HG02970 (cell line): ENCODE data around the gene RSAD1.

Experiments
- ATAC-seq: cut with Tn5 transposase; IDR thresholded peaks from one replicate; pipeline ENCODE4 v1.9.1; 2021; ENCODE audit warnings: mild to moderate bottlenecking, moderate library complexity, moderate number of reproducible peaks; ENCODE audit not compliant: unreplicated experiment, low FRiP score

Gene RSAD1

GRCh38 chr17:50478391-50479381 lies at the start of gene RSAD1:
Gene RSAD1 (plus strand): TSS chr17:50478860. CDS start chr17:50478885, 25 bp downstream.
- peak; percentile 84 for ATAC-seq

GRCh38 chr17:50429793-50430192 lies 48.9 kb upstream of the RSAD1 start:
- ATAC-seq: no peak

- ATAC-seq: no peak
These were observed 47.6 kb upstream of the RSAD1 start for GRCh38 chr17:50430821-50431618.

- no peak for ATAC-seq
These were observed 46.4 kb upstream of the RSAD1 start for GRCh38 chr17:50432125-50432762.

GRCh38 chr17:50437409-50437808 lies 41.3 kb upstream of the RSAD1 start:
- ATAC-seq: no peak

GRCh38 chr17:50439008-50439407 lies 39.7 kb upstream of the RSAD1 start:
- ATAC-seq: no peak

- no peak for ATAC-seq
These were observed 38.4 kb upstream of the RSAD1 start for GRCh38 chr17:50440172-50440837.

- ATAC-seq: no peak
These were observed 37.5 kb upstream of the RSAD1 start for GRCh38 chr17:50440838-50441829.

GRCh38 chr17:50443505-50443974 lies 35.1 kb upstream of the RSAD1 start:
- ATAC-seq: no peak

GRCh38 chr17:50444841-50445715 lies 33.6 kb upstream of the RSAD1 start:
- ATAC-seq: no peak

- no peak for ATAC-seq
These were observed 32.8 kb upstream of the RSAD1 start for GRCh38 chr17:50445730-50446325.

- ATAC-seq: no peak
These were observed 30.6 kb upstream of the RSAD1 start for GRCh38 chr17:50447870-50448595.

GRCh38 chr17:50448643-50449042 lies 30.0 kb upstream of the RSAD1 start:
- ATAC-seq: no peak

- ATAC-seq: no peak
These were observed 26.6 kb upstream of the RSAD1 start for GRCh38 chr17:50451943-50452629.

- no peak for ATAC-seq
These were observed 25.9 kb upstream of the RSAD1 start for GRCh38 chr17:50452630-50453300.

GRCh38 chr17:50453901-50454300 lies 24.8 kb upstream of the RSAD1 start:
- no peak for ATAC-seq
